PC-3 (cell line): ENCODE data around the gene GAS2. TPM values are rescaled to one million over a fixed set of nuclear protein-coding genes. Genes with fewer than 3 reads are reported as not detected.

Experiments used
- ATAC-seq: fragments of 200-7000 bp; cut with Tn5 transposase; 2 replicates; pipeline ENCODE4 v1.9.1; 2020; ENCODE audit warnings: mild to moderate bottlenecking, moderate library complexity
- BruUV-seq: library from RNA; stranded (reverse); fragments of 400-500 nt; replicated peaks from 2 replicates; lab custom pipeline; 2021; lab: Mats Ljungman, UMichigan
- CTCF ChIA-PET: fragments of 300-600 bp; sonication (Branson Sonifier 250); formaldehyde crosslinking; loops from one replicate; lab custom pipeline; 2022; ENCODE audit warnings: antibody characterized with exemption; lab: Charles Lee
- POLR2A ChIA-PET: fragments of 300-600 bp; sonication (Branson Sonifier 250); formaldehyde crosslinking; loops from one replicate; lab custom pipeline; 2022; ENCODE audit warnings: antibody characterized with exemption; ENCODE audit not compliant: unreplicated experiment; lab: Charles Lee
- DNase-seq: peaks from one replicate; pipeline ENCODE4 v3.0.0-alpha.2; 2015
- H2AFZ ChIP-seq: fragments of 300-600 bp; sonication (generic); 2 replicates; pipeline ENCODE4 v1.6.0; 2016; ENCODE audit warnings: antibody characterized with exemption, low read length
- H3F3A ChIP-seq: fragments of 300-600 bp; sonication (generic); one replicate; pipeline ENCODE4 v1.6.0; 2017; ENCODE audit warnings: antibody characterized with exemption, low read length, control low read depth, mild to moderate bottlenecking; ENCODE audit not compliant: unreplicated experiment
- H3K27ac ChIP-seq: fragments of 300-600 bp; sonication (generic); 2 replicates; pipeline ENCODE4 v1.5.1; 2016; ENCODE audit warnings: mild to moderate bottlenecking, low read length
- H3K27me3 ChIP-seq: fragments of 300-600 bp; sonication (generic); 2 replicates; pipeline ENCODE4 v1.6.1; 2016; ENCODE audit warnings: low read length, mixed read lengths
- H3K36me3 ChIP-seq: fragments of 300-600 bp; sonication (generic); 2 replicates; pipeline ENCODE4 v1.6.1; 2016; ENCODE audit warnings: low read depth, mixed run types, low read length, mixed read lengths
- H3K4me1 ChIP-seq: fragments of 300-600 bp; sonication (generic); 2 replicates; pipeline ENCODE4 v1.5.1; 2016; ENCODE audit warnings: low read length; ENCODE audit not compliant: insufficient read depth
- H3K4me2 ChIP-seq: fragments of 300-600 bp; sonication (generic); 2 replicates; pipeline ENCODE4 v1.6.0; 2016; ENCODE audit warnings: low read length
- H3K4me3 ChIP-seq: fragments of 300-600 bp; sonication (generic); 2 replicates; pipeline ENCODE4 v1.5.1; 2016; ENCODE audit warnings: mild to moderate bottlenecking, low read length, mixed read lengths
- H3K79me2 ChIP-seq: fragments of 300-600 bp; sonication (generic); 2 replicates; pipeline ENCODE4 v1.6.1; 2017; ENCODE audit warnings: low read length, mixed read lengths
- H3K9ac ChIP-seq: fragments of 300-600 bp; sonication (generic); 2 replicates; pipeline ENCODE4 v1.6.0; 2016; ENCODE audit warnings: mild to moderate bottlenecking, low read length
- H3K9me2 ChIP-seq: fragments of 300-600 bp; sonication (generic); replicated peaks from 2 replicates; pipeline ENCODE4 v1.6.1; 2016; ENCODE audit warnings: mixed run types, low read length, mixed read lengths
- H3K9me3 ChIP-seq: fragments of 300-600 bp; sonication (generic); 2 replicates; pipeline ENCODE4 v1.6.1; 2016; ENCODE audit warnings: low read length, mixed read lengths
- H4K20me1 ChIP-seq: fragments of 300-600 bp; sonication (generic); 2 replicates; pipeline ENCODE4 v1.6.1; 2016; ENCODE audit warnings: low read length, mixed read lengths
- EZH2 ChIP-seq: fragments of 300-600 bp; sonication (generic); IDR thresholded peaks from one replicate; pipeline ENCODE4 v1.6.1; 2017; ENCODE audit warnings: antibody characterized with exemption, mild to moderate bottlenecking, low read length; ENCODE audit not compliant: unreplicated experiment
- EZH2phosphoT487 ChIP-seq: fragments of 300-600 bp; sonication (generic); IDR thresholded peaks from 2 replicates; pipeline ENCODE4 v1.6.1; 2018; ENCODE audit warnings: mild to moderate bottlenecking, antibody characterized with exemption, low read length, borderline replicate concordance
- intact Hi-C: fragments of 100-400 bp; cut with micrococcal nuclease; formaldehyde crosslinking; loops from 2 replicates; pipeline ENCODE4 v1.9.0; 2023
- total RNA-seq: library from RNA; depleted of rRNA; stranded (reverse); fragments of >200 nt; gene quantifications from 2 replicates; pipeline ENCODE4 v1.2.3, GENCODE V29; 2014
- TF ChIP-seq, protein P1 (sequence below): fragments of 300-600 bp; sonication (generic); conservative IDR thresholded peaks from 2 replicates; pipeline ENCODE4 v1.5.1; 2017; ENCODE audit warnings: antibody characterized with exemption, low read depth, mild to moderate bottlenecking, low read length

GAS2 gene
- total RNA-seq, 1 experiment from 2014 or later: not detected

DNA sequence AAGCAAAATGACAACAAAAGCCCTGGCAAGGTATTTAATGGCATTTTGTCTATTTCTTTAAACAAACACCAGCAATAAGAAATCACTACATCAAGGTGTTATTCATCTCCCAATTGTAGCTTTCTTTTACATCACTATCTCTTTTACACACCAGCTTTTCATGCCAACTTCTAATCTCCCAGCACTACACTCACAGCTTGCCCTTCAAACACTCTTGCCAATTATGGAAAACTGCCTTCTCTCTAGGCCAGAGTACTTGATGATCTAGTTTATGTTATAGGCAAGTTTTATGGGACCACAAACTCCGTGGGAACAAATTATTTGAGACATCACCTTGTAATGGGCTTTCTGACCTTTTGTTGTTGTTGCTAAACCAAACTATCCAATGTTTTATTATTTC is 101.9 kb downstream of the GAS2 start:
- Histone ChIP-seq H3F3A (no peaks in the 10 kb centered on the region), H3K27ac (no peak overlapping the region), H3K9me3 (no peaks in the 10 kb centered on the region), H4K20me1 (no peaks in the 10 kb centered on the region), H3K79me2 (no peaks in the 10 kb centered on the region), H2AFZ (no peak overlapping the region), H3K27me3 (peaks cover 3% of the 10 kb centered on the region), H3K4me2 (no peak overlapping the region), H3K4me3 (no peak overlapping the region), H3K4me1 (no peaks in the 10 kb centered on the region), H3K36me3 (no peaks in the 10 kb centered on the region), H3K9me2 (no peaks in the 10 kb centered on the region), H3K9ac (no peak overlapping the region)
- CTCF ChIA-PET: no interaction called here
- no TSS peak for BruUV-seq
- TF ChIP-seq EZH2: no peak
- TF ChIP-seq, protein P1, sequence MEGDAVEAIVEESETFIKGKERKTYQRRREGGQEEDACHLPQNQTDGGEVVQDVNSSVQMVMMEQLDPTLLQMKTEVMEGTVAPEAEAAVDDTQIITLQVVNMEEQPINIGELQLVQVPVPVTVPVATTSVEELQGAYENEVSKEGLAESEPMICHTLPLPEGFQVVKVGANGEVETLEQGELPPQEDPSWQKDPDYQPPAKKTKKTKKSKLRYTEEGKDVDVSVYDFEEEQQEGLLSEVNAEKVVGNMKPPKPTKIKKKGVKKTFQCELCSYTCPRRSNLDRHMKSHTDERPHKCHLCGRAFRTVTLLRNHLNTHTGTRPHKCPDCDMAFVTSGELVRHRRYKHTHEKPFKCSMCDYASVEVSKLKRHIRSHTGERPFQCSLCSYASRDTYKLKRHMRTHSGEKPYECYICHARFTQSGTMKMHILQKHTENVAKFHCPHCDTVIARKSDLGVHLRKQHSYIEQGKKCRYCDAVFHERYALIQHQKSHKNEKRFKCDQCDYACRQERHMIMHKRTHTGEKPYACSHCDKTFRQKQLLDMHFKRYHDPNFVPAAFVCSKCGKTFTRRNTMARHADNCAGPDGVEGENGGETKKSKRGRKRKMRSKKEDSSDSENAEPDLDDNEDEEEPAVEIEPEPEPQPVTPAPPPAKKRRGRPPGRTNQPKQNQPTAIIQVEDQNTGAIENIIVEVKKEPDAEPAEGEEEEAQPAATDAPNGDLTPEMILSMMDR: no peak
- intact Hi-C loops: no loop called here
- DNase-seq (no peak), ATAC-seq (no peak)
- POLR2A ChIA-PET: no interaction called here

DNA sequence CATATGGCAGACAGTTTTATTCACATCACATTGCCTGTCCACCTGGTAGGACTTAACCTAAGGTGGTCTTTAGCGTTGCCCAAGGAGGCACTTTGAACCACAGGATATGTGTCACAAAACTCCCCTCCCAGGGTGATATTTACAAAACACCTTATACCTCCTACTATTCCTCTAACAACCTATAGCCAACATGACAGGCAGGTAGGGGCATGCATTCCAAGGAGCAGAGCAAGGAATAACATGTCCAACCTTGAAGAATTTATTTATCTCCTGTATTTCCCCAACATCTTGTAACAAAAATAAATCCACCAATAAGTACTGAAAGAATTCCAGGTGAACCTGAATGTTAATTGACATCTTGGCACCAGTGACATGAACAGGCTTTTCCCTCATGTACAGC is 102.7 kb downstream of the GAS2 start:
- peaks cover 6% of the 10 kb centered on the region for H3K27me3 ChIP-seq
- H3K9me3 ChIP-seq: no peaks in the 10 kb centered on the region
- H4K20me1 ChIP-seq: no peaks in the 10 kb centered on the region
- no peaks in the 10 kb centered on the region for H3K9me2 ChIP-seq
- no peaks in the 10 kb centered on the region for H3K36me3 ChIP-seq
- no peak overlapping the region for H3K4me2 ChIP-seq
- ATAC-seq (no peak), DNase-seq (no peak)
- TF ChIP-seq EZH2phosphoT487: no peak
- TF ChIP-seq, protein P1: no peak
- no peak for TF ChIP-seq EZH2
- H3F3A ChIP-seq: no peaks in the 10 kb centered on the region
- H3K9ac ChIP-seq: no peak overlapping the region
- ChIA-PET CTCF (no interaction called here), POLR2A (no interaction called here)
- H3K27ac ChIP-seq: no peak overlapping the region
- H3K79me2 ChIP-seq: no peaks in the 10 kb centered on the region
- intact Hi-C loops: no loop called here
- H3K4me3 ChIP-seq: no peak overlapping the region
- H2AFZ ChIP-seq: no peak overlapping the region
- H3K4me1 ChIP-seq: no peaks in the 10 kb centered on the region
- BruUV-seq: no TSS peak

DNA sequence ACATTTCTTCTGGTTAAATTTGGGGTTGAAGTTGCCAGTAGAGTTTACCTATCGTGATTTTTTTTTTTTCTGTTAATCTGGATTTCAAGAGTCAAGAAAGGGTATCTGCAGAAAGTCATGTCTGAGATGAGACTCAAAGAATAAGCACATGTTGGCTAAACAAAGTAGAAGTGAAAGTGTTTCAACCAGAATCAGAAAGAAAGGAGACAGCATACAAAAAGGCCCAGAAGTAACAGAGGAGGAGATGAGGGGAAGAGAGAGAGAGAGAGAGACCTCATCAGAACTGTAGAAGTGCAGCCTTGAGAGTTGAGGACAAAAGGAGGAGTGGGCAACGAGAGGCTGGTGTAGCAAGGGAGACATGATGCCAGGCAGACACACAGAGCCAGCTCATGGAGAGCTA is 108.3 kb downstream of the GAS2 start:
- no peaks in the 10 kb centered on the region for H3K9me3 ChIP-seq
- ChIA-PET CTCF (no interaction called here), POLR2A (no interaction called here)
- no peak overlapping the region for H3K9ac ChIP-seq
- H3K9me2 ChIP-seq: no peaks in the 10 kb centered on the region
- no TSS peak for BruUV-seq
- no peak overlapping the region for H3K4me2 ChIP-seq
- intact Hi-C loops: no loop called here
- H3K36me3 ChIP-seq: no peaks in the 10 kb centered on the region
- TF ChIP-seq, protein P1: no peak
- H4K20me1 ChIP-seq: no peaks in the 10 kb centered on the region
- DNase-seq: no peak
- H3K27ac ChIP-seq: no peak overlapping the region
- no peak overlapping the region for H2AFZ ChIP-seq
- H3F3A ChIP-seq: no peaks in the 10 kb centered on the region
- H3K79me2 ChIP-seq: no peaks in the 10 kb centered on the region
- H3K27me3 ChIP-seq: peaks cover 31% of the 10 kb centered on the region
- H3K4me3 ChIP-seq: no peak overlapping the region
- H3K4me1 ChIP-seq: no peaks in the 10 kb centered on the region
- no peak for ATAC-seq
